HG02852 (cell line): Measurements from ENCODE around the gene RGS1.

ENCODE experiments used
- ATAC-seq: cut with Tn5 transposase; IDR thresholded peaks from one replicate; pipeline ENCODE4 v1.9.1; 2021; ENCODE audit warnings: mild to moderate bottlenecking, moderate library complexity; ENCODE audit not compliant: unreplicated experiment

The RGS1 gene

DNA sequence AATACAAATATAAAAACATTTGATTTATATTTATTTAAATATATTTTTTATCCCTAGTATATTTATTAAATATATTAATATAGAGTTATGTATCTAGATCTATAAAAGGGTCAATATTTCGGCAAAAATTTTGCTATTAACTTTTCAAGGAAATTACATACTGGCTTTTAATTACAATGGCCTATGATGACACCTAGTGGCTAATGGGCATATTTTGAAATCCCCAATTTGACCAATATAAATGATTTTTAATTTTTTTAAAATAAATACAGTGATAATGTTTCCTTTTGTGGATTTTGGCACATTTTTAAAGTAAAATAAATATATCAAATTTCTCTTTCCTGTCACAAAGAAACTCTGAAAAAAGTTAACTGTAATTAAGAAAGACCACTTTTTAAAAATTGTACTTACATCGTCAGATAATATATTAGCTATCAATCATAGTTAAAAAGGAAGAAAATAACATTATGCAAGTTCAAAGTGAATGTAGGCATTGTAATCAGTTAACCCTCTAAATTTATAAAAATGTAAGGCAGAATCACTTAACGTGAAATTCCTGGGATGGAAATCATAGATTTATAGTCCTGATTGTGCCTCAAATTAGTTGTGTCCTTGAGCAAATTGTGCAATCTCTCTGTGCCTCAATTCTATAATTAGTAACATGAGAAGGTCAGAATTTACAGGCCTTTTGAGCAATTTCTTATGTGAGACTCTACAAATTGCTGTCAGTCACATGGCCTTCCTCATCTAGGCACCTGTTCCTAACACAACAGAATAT, 34.7 kb downstream of the RGS1 start:
- no peak for ATAC-seq

DNA sequence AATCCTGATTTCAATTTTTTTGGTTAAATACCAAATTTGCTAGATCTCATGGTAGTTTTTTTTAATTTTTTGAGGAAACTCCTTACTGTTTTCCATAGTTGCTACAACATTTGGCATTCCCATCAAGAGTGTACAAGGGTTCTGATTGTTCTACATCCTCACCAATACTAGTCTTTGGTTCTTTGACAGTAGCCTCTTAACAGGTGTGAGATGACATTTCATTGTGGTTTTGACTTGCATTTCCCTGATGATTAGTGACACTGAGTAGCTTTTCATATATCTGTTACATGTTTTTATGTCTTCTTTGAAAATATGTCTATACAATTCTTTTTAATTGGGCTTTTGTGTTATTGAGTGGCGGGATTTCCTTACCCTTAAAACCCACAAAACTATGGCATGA, 39.5 kb downstream of the RGS1 start:
- peak; percentile 65 for ATAC-seq

DNA sequence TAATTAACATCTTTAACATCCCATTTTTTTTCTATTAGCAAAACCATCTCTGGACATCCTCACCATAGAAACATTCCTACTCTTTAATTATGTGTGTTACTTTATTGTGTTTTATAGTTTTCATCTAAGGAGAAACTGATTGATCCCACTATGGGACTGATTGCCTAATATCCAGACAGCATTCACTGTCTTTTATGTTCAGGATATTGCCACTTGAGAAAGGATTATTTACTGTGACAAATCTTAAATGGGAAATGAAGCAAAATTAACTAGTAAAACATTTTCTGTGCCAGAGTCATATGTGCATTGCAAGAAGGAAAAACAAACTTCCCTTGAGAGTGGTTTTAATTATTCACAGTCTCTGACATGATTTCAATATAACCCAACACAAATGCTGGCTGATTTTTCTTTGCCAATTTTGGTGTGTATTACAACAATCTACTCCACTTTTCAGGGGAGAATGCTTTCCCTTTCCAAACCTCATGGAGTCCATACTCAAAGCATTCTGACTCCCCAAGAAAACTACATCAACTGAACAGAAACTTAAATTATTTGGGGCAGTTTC, 44.6 kb downstream of the RGS1 start:
- no peak for ATAC-seq

DNA sequence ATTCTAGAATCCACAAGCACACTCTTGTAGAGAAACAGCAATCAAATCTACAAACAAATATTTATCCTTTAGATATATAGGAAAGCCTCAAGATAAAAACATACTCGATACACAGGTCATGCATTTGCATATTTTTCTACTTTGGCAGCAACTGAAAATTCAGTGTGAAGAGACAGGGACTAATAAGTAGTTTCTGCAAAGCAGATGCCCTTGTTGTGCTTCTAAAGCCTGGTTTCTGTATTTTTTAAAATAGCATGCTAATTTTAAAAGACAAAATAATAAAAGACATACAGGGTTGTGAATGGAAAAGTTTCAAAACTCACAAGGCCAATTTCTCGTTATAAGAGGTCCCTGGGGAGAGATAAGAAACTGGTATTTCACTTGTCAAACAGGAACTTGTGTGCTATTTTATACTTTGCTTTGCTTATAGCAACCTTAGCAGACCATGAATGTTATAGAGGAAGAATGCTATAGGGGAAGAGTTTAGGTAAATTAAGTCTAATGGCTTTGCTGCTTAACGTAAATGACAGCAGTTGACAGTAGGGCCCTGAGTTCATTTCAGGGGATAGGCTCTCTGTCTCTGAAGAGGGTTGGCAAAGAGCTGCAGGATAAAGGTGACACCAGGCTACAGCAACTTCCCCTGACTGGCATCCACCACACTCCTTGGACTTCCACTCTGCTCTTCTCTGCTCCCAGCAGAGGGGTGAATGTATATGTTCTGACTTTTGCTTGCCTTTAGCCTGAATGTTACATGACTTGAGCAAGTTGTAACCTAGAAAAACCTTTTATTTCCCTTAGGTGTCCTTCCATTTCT, 51.0 kb downstream of the RGS1 start:
- peak; percentile 82 for ATAC-seq

DNA sequence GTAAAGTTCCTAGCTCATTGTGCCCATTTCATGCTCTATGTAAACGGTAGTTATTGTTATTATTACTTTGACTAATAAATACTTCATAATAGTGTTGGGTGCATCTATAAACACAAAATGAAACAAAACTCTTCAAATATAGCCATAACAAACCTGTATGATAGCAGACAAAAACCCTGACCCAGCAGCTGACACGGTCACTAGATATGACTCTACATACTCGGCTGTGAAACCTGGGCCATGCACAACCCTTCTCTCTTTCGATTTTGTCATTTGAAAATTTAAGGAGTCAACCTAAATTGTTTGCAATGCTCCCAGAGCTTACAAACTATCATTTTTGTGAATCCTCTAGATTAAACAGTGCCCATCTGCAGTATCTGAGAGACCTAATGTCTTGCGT, 52.3 kb downstream of the RGS1 start:
- ATAC-seq: peak; percentile 42

DNA sequence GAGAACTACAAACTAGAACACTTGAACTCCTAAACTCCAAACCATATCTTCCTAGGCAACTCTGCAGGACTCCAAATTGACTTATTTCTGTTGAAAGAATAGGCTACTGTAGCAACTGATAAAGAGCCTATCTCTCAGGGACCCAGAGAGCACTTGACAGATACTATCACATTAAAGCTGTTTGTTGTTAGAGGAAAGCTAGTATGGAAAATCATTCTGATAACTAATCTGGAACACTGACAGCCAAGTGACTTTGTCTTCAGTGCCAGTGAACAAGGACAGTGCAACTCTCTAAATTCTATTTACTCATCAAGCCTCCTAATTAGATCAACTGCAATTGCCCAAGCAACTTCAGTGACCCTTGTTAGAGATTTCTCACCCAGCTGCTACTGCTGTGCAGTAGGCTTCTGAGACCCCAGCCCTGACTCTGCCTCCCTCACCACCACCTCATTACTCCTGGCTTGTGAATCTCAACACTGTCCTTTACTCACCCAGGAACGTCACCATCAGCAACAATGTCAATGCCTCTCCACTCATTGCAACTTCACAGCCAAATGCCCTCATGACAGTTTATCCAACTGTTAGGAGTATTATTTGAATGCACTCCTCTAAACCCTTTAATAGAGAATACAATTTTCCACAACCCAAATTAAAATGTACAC, 53.0 kb downstream of the RGS1 start:
- no peak for ATAC-seq

DNA sequence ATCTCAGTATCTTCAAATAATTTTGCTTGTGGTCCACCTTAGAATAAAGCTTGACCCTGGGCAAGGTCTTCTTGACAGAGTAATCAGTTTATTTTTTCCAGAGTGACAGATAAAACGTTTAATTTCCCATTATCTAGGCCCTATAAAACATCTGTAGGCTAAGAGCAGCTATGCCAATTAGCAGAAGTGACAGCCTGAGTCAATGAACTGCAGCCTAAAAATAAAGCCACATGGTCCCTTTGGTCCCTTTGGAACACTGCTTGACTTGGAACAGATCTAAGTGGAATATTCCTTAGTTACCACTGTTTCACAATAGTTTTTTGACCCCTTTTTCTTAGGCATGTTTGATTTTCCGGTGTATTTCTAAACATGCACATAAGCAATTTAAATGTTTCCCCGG, 54.0 kb downstream of the RGS1 start:
- no peak for ATAC-seq
